ENCODE measurements around the gene HSPA4. TPM values are rescaled to one million over a fixed set of nuclear protein-coding genes. Genes with fewer than 3 reads are reported as not detected.

Gene HSPA4
- total and polyA plus RNA-seq, 4 donors: 22.1 to 39.7 (median 31.9) TPM

- no peak for DNase-seq (ENCODE audit: low spot score)
- H3K27me3 ChIP-seq (ENCODE audit: control insufficient read depth in 4 of 4, insufficient read depth in 4 of 4, low read length in 3 of 4): no peaks in the 10 kb centered on the region
Measured at GRCh38 chr5:133066045-133066444, 14.2 kb downstream of the HSPA4 start.

GRCh38 chr5:133072021-133072420 is 20.2 kb downstream of the HSPA4 start:
- no peak for TF ChIP-seq RAD21 (IDR thresholded peaks at IDR 0.05)
- TF ChIP-seq HNF4G (IDR thresholded peaks at IDR 0.05): no peak
- TF ChIP-seq ATF3 (IDR thresholded peaks at IDR 0.05): no peak
- TF ChIP-seq SP1 (IDR thresholded peaks at IDR 0.05): no peak
- no peak for TF ChIP-seq GABPA (IDR thresholded peaks at IDR 0.05 in 1 of 2, conservative IDR thresholded peaks at IDR 0.05 in 1 of 2)
- no peak for TF ChIP-seq NR2F2 (IDR thresholded peaks at IDR 0.05)
- TF ChIP-seq YY1 (IDR thresholded peaks at IDR 0.05): no peak
- no peak for TF ChIP-seq RXRA (IDR thresholded peaks at IDR 0.05)
- no peak for DNase-seq (ENCODE audit: low spot score)
- no peak overlapping the region for H3K27ac ChIP-seq (ENCODE audit: low read depth in 1 of 2, low read length in 2 of 2)
- no peaks in the 10 kb centered on the region for H3K9me3 ChIP-seq (ENCODE audit: control insufficient read depth in 4 of 4, low read length in 3 of 4)
- no peak overlapping the region for H3K4me3 ChIP-seq (ENCODE audit: low read depth in 1 of 3, low read length in 3 of 3)
- no peak overlapping the region for H3K9ac ChIP-seq (ENCODE audit: low read depth in 1 of 2, low read length in 2 of 2)
- no peaks in the 10 kb centered on the region for H3K27me3 ChIP-seq (ENCODE audit: control insufficient read depth in 4 of 4, insufficient read depth in 4 of 4, low read length in 3 of 4)
- H3K36me3 ChIP-seq (ENCODE audit: control insufficient read depth in 4 of 4, insufficient read depth in 3 of 4, low read depth in 1 of 4, low read length in 3 of 4): peaks cover 8 to 50% (median 39%) of the 10 kb centered on the region in 4 donors
- peaks cover 0 to 9% (median 3%) of the 10 kb centered on the region in 4 donors for H3K4me1 ChIP-seq (ENCODE audit: control insufficient read depth in 4 of 4, insufficient read depth in 4 of 4, low read length in 3 of 4)
- 97% methylated on average over 4 of the region's 4 CpGs for WGBS

More at GRCh38 chr5:133066045-133066444, 14.2 kb downstream of the HSPA4 start:
- Histone ChIP-seq H3K9me3 (ENCODE audit: control insufficient read depth in 4 of 4, low read length in 3 of 4) (no peaks in the 10 kb centered on the region), H3K4me1 (ENCODE audit: control insufficient read depth in 4 of 4, insufficient read depth in 4 of 4, low read length in 3 of 4) (peaks cover 0 to 10% (median 6%) of the 10 kb centered on the region in 4 donors), H3K4me3 (ENCODE audit: low read depth in 1 of 3, low read length in 3 of 3) (no peak overlapping the region), H3K9ac (ENCODE audit: low read depth in 1 of 2, low read length in 2 of 2) (no peak overlapping the region), H3K27ac (ENCODE audit: low read depth in 1 of 2, low read length in 2 of 2) (no peak overlapping the region), H3K36me3 (ENCODE audit: control insufficient read depth in 4 of 4, insufficient read depth in 3 of 4, low read depth in 1 of 4, low read length in 3 of 4) (peaks cover 8 to 34% (median 28%) of the 10 kb centered on the region in 4 donors)
- TF ChIP-seq TAF1 (conservative IDR thresholded peaks at IDR 0.05) (no peak), ATF3 (IDR thresholded peaks at IDR 0.05) (no peak), GABPA (IDR thresholded peaks at IDR 0.05 in 1 of 2, conservative IDR thresholded peaks at IDR 0.05 in 1 of 2) (no peak), HNF4G (IDR thresholded peaks at IDR 0.05) (no peak), EGR1 (IDR thresholded peaks at IDR 0.05; ENCODE audit: low read depth in 2 of 2) (no peak), REST (IDR thresholded peaks at IDR 0.05) (no peak), CTCF (IDR thresholded peaks at IDR 0.05; ENCODE audit: low read depth, low read length, missing input control) (no peak), YY1 (IDR thresholded peaks at IDR 0.05) (no peak), RAD21 (IDR thresholded peaks at IDR 0.05) (no peak)
- 97% methylated on average over 2 of the region's 2 CpGs for WGBS

All from liver (tissue), 9 donors.